Epidermal melanocyte (primary cell): ENCODE data around the gene SELENOO.

Source experiments
- DNase-seq: peaks from one replicate; pipeline ENCODE4 v3.0.0; 2011; ENCODE audit warnings: low spot score; ENCODE audit not compliant: insufficient read length

Gene SELENOO

GRCh38 chr22:50253046-50253915 lies 52.5 kb downstream of the SELENOO start:
- no peak for DNase-seq

- no peak for DNase-seq
These were observed 53.1 kb downstream of the SELENOO start for GRCh38 chr22:50253941-50254340.

- no peak for DNase-seq
These were observed 54.3 kb downstream of the SELENOO start for GRCh38 chr22:50255099-50255498.

DNA sequence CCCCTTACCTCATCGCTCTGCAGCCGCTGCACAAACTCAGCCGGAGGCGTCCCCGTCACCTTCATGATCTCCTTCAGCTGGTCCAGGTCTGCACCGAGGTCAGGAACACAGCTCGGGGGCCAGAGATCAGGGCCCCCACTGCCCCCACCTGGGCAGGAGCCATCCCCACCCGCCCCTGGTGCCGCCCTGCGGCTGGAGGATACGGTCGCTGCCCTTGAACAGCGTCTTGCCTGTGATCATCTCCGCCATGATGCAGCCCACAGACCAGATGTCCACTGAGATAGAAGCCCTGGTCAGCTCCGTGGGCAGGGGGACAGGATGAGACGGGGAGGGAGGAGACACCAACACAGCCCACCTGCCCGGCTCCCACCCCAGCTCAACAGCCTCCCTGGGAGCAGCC lies 54.8 kb downstream of the SELENOO start:
- no peak for DNase-seq

DNA sequence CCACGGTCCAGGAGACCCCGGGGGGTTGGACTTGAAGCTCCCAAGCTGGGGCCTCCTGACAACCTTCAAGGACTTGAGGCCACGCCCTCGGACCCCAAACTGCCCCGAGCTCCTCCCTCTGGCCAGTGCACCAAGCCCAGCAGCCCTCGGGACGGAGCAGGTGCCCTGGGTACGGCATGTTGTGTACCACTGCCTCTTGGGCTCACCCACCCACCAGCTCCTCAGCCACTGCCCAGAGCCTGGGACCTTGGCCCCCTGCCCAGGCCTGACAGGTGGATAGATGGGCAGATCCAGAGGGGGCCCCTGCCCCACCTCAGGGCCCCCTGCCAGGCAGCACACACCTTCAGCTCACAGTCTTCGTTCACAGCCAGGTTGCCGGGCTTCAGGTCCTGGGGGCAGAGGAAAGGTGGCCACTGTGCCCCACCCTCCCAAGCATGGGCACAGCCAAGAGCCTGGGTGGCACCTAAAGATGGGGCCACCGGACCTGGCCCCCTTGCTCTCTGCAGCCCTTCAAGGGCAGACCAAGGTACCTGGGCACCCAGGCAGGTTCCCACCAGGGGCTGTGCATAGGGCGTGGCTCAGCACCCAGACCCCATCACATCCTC lies 55.5 kb downstream of the SELENOO start:
- DNase-seq = no peak

DNA sequence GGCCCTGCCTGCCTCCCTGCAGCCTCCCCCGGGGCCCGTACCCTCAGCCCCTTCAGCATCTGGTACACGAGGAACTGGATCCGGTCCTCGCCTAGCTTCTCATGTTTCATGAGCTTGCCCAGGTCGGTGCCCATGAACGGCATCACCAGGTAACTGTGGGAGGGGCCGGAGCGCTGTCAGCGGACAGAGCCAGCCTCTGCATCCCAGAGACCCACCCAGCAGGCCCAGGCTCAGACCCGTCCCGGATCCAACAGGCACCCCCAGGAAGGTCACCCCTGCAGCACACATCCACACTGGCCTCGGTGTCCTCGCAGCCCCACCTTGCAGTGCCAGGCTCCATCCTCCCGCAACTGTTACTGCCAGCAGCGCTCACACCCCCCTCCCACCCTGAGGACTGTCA lies 56.2 kb downstream of the SELENOO start:
- no peak for DNase-seq

- DNase-seq = no peak
These were observed 56.9 kb downstream of the SELENOO start for GRCh38 chr22:50257451-50258360.

- no peak for DNase-seq
These were observed 57.8 kb downstream of the SELENOO start for GRCh38 chr22:50258361-50259292.

DNA sequence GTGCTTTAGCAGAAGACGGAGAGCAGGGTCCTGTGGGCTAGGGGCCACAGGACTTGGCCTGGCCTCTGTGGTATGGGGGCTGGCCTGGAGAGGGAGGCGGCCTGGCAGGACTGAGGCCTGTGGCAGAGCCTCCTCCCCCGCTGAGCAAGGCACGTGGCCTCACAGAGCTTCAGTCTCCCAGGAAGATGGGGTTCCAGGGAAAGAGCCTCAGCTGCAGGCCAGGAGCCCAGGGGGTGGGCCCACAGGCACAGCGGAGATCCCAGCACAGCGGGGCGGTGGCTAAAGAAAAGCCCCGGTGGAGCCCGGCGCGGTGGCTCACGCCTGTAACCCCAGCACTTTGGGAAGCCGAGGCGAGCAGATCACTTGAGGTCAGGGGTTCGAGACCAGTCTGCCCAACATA lies 58.5 kb downstream of the SELENOO start:
- no peak for DNase-seq

DNA sequence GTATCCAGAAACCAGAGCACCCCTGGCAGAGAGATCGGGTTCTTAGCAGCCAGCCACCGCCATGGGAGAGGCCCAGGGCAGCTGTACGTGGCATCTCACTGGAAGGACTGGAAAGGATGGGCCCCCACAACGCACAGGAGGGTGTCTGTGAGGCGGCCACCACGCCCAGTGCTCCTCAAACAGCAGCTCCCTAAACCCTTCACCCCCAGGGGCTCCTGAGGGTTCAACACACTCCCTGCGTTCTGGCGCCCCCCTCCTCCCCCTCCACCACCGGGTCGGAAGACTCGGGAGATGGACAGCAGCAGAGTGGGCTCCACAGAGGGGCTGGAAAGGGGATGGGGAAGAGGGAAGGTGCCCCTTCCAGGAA lies 59.6 kb downstream of the SELENOO start:
- no peak for DNase-seq

- no peak for DNase-seq
These were observed 60.2 kb downstream of the SELENOO start for GRCh38 chr22:50260801-50261614.

DNA sequence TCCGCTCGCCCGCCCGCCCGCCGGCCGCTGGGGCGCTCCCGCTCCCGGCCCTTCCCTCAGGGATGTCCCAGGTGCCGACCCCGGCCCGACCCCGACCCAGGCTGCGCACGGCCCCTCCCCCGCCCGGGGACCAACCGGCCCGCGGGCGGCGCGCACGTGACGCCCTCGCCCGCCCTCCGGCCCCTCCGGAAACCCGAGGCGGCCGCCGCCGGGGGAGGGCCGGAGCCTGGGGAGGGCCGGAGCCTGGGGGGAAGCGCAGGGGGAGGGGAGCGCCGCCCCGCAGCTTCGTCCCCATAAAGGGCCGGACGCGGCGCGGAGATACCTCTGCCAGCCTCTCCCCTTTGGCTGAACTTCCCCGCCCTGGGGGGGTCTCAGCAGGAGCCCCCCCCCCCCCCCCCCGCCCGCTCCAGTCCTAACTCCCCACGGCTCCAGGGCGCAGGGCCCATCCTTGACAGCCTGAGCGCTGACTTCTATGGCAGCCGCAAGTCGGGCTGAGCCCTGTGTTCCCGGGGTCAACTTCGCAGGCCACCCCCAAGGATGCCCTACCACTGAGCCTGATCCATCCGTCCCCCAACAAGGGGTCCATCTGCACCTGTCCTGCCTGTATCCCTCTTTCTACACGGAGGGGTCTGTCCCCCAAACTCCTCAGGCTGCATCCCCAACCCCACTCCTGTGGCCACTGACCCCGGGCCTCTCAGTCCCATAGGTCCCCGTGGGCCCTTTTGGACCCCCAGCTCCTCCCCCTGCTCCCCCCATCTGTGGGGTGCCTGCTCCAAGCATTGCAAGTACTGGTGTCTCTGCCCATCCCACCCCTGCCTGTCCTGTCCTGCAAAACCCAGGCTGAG lies 61.0 kb downstream of the SELENOO start, which contains the start of gene MAPK12:
Gene MAPK12, minus strand, starts transcription at position 69 of the 845 bp plus-strand sequence. CDS start 174 bp downstream, outside the sequence.
- no peak for DNase-seq

DNA sequence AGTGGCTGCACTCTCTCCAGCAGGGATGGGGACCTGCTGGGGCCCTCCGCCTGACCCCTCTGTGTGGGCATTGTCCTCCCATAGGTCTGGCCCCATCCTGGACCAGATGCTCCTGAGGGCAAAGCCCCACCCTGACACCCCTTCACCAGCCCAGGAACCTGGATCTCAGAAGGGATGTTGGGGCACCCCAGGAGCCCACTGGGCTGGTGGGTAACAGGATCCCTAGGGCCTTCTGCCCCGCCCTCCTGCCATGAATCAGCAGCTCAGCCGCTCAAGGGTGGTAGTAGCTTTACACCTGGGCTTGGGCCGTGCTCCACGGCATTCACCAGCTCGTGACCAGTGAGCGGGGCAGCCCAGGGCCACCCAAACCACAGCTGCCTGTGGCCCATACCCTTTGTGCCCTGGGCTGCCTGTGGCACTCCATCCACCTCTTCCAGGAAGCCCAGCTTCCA lies 61.7 kb downstream of the SELENOO start:
- DNase-seq = no peak

GRCh38 chr22:50262973-50263617 lies 62.3 kb downstream of the SELENOO start:
- no peak for DNase-seq

DNA sequence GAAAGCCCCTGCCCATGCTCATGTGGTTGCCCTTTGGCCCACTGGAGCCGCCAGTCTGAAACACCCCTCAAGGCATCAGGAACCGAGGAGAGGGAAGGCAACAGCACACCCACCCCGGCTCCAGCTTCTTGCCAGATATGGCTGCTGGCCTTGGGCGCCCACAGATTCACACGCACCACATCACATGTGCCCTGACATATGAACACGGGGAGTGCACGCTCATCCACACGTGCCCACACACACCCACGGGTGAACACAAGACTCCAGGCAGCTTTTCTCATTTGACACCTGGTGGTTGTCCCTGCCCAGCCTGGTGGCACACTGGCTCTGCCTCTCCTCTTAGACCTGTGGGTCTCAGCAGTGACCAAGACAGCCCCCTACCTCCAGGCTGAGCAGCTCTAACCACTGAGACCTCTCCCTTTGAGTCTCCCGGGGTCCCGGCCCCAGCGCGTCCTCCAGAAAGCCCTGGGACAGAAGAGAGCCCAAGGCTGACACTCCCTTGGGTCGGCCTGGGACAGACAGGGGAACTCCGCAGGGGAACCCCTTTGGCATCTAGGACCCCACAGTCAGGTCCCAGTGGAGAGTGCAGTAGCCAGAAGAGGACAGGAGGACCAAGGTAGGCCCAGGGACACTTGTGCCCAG lies 63.4 kb downstream of the SELENOO start:
- no peak for DNase-seq

DNA sequence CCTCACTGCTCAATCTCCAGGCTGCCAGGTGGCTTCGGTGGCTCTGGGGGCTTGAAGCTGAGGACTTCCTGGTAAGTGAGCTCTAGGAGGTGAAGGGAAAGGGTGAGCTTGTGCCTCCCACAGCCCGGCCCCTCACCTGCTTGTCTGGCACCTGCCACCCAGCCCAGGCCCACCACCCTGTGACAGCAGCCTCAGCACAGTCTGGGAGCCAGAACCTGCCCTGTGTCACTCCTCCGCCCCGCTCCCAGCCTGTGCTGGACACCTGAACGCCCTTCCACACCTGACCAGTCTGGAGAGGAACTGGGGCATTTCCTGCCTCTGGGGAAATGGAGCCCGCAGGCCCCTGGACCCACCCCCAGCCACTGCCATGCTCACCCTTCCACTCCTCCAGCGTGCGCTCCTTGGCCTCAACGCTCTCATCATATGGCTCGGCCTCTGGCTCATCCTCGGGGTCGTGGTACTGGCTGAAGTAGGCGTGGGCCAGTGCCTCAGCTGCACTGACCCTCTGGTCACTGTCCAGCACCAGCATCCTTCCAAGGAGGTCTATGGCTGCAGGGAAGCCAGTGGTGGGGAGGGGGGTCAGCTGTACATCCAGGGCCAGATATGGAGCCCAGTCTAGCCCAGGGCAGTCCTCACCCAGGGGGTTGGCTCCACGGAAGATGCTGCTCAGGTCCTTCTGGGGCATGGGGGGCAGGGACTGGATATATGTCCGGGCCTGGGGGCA lies 64.3 kb downstream of the SELENOO start:
- no peak for DNase-seq

- DNase-seq = no peak
These were observed 66.2 kb downstream of the SELENOO start for GRCh38 chr22:50266994-50267393.
